Stimulated activated CD8-positive, alpha-beta memory T cell treated with anti-CD3 and anti-CD28 coated beads, Interleukin-7, amount 100 ng/mL, for 1 hour (primary cell): ENCODE measurements around the gene CALM1.

Experiments used
- DNase-seq, 2 donors: peaks; one replicate each; pipeline ENCODE4 v3.0.0-alpha.2; 2020; ENCODE audit warnings: low read depth in 2 of 2

The CALM1 gene

GRCh38 chr14:90408713-90409112 lies 11.9 kb downstream of the CALM1 start:
- no peak for DNase-seq

- DNase-seq, result no peak
Observed at GRCh38 chr14:90409209-90409730, 12.4 kb downstream of the CALM1 start.

GRCh38 chr14:90412058-90412457 lies 15.2 kb downstream of the CALM1 start:
- no peak for DNase-seq

GRCh38 chr14:90416720-90417119 lies 19.9 kb downstream of the CALM1 start:
- no peak for DNase-seq

- DNase-seq, result no peak
Observed at GRCh38 chr14:90418053-90418452, 21.2 kb downstream of the CALM1 start.

- no peak for DNase-seq
Observed at GRCh38 chr14:90419200-90419599, 22.4 kb downstream of the CALM1 start.

- no peak for DNase-seq
Observed at GRCh38 chr14:90421001-90421631, 24.3 kb downstream of the CALM1 start.

- no peak for DNase-seq
Observed at GRCh38 chr14:90421632-90422020, 24.8 kb downstream of the CALM1 start.

GRCh38 chr14:90423166-90423565 lies 26.3 kb downstream of the CALM1 start:
- DNase-seq, result no peak

GRCh38 chr14:90424075-90424474 lies 27.2 kb downstream of the CALM1 start:
- no peak for DNase-seq

- no peak for DNase-seq
Observed at GRCh38 chr14:90424686-90425372, 28.0 kb downstream of the CALM1 start.

GRCh38 chr14:90425373-90425879 lies 28.6 kb downstream of the CALM1 start:
- DNase-seq, result no peak

GRCh38 chr14:90426031-90426540 lies 29.3 kb downstream of the CALM1 start:
- no peak for DNase-seq

GRCh38 chr14:90426663-90427062 lies 29.8 kb downstream of the CALM1 start:
- DNase-seq, result no peak

GRCh38 chr14:90427848-90428426 lies 31.1 kb downstream of the CALM1 start:
- DNase-seq, result no peak

- no peak for DNase-seq
Observed at GRCh38 chr14:90428676-90429075, 31.8 kb downstream of the CALM1 start.

GRCh38 chr14:90429236-90429635 lies 32.4 kb downstream of the CALM1 start:
- DNase-seq, result no peak

GRCh38 chr14:90429754-90430153 lies 32.9 kb downstream of the CALM1 start:
- no peak for DNase-seq

GRCh38 chr14:90434370-90435020 lies 37.7 kb downstream of the CALM1 start:
- DNase-seq, result no peak

- no peak for DNase-seq
Observed at GRCh38 chr14:90438841-90439240, 42.0 kb downstream of the CALM1 start.

- no peak for DNase-seq
Observed at GRCh38 chr14:90440021-90440451, 43.2 kb downstream of the CALM1 start.

GRCh38 chr14:90440592-90440991 lies 43.8 kb downstream of the CALM1 start:
- DNase-seq, result no peak
